ENCODE results near the gene POTEB2.
"Not testable (repeated sequence)": the region's sequence is repeated elsewhere in the genome, so short reads cannot be mapped to it uniquely, and the experiment has no call there.

POTEB2 gene

DNA sequence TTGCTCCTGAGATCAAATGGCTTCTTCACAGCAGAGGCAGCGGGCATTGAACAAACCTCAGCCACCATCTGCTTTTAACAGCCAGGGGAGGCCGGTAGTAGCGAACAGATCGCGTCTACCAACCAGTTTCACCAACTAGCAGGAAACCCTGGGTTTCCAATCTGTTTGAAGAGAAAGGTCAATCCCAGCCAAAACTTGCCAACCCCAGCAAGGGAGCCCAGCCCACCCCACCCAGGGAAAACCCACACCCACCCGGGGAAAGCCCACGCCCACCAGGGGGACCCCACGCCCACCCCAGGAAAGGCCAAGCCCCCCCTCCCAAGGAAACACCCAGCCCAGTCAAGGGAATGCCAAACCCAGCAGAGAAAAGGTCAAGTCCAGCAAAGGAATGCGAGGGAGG, at the start of gene POTEB2:
POTEB2 (minus strand) TSS at position 101 of the 400 bp plus-strand sequence; CDS start at position 68, 33 bp downstream.
- DNase-seq (ENCODE audit: low spot score): not testable (repeated sequence)

- DNase-seq (ENCODE audit: low spot score): not testable (repeated sequence)
These were observed 13.8 kb upstream of the POTEB2 start for GRCh38 chr15:20879916-20880315.

DNA sequence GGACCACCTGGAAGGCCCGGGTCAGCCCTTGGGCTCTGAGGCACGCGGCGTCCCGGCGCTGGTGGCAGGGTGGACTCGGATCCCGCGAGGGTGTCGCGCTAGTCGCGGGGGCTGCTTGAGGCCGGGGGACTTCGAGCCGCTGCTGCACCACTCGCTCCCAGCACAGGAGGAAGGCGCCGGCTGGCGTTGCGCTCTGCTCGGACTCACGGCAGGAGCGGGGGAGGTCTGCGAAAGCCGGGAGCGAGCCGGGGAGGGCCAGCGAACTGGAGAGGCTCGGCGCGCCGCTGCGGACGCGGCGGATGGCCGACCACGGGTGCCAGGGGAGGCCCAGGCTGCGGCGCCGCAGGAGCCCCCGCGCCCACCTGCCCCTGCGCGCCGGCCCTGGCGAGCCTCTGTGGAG, 12.3 kb upstream of the POTEB2 start:
- not testable (repeated sequence) for DNase-seq (ENCODE audit: low spot score)

- DNase-seq (ENCODE audit: low spot score): not testable (repeated sequence)
These were observed 11.7 kb upstream of the POTEB2 start for GRCh38 chr15:20877819-20878218.

Measured in germinal center (tissue), 1 donor.